Ishikawa (cell line): Measurements from ENCODE around the gene EPC2.

Source experiments
- CEBPB ChIP-seq: IDR thresholded peaks from 2 replicates; pipeline ENCODE4 v1.6.1; 2012
- CREB1 ChIP-seq: IDR thresholded peaks from 2 replicates; pipeline ENCODE4 v1.6.1; 2012; ENCODE audit warnings: low read depth
- EGR1 ChIP-seq: IDR thresholded peaks from 2 replicates; pipeline ENCODE4 v1.6.1; 2012
- EP300 ChIP-seq: IDR thresholded peaks from 2 replicates; pipeline ENCODE4 v1.6.1; 2012; ENCODE audit warnings: borderline replicate concordance
- FOXM1 ChIP-seq: IDR thresholded peaks from 2 replicates; pipeline ENCODE4 v1.6.1; 2012; ENCODE audit warnings: low read depth, borderline replicate concordance
- NFIC ChIP-seq: IDR thresholded peaks from 2 replicates; pipeline ENCODE4 v1.6.1; 2012
- RAD21 ChIP-seq: IDR thresholded peaks from 2 replicates; pipeline ENCODE4 v1.6.1; 2012; ENCODE audit warnings: low read depth
- TAF1 ChIP-seq: IDR thresholded peaks from 2 replicates; pipeline ENCODE4 v1.6.1; 2012; ENCODE audit warnings: low read depth, mild to moderate bottlenecking
- TCF12 ChIP-seq: IDR thresholded peaks from 2 replicates; pipeline ENCODE4 v1.6.1; 2012; ENCODE audit warnings: low read depth
- TEAD4 ChIP-seq: IDR thresholded peaks from 2 replicates; pipeline ENCODE4 v1.6.1; 2012
- YY1 ChIP-seq: IDR thresholded peaks from 2 replicates; pipeline ENCODE4 v1.6.1; 2012; ENCODE audit warnings: low read depth
- ZBTB7A ChIP-seq: IDR thresholded peaks from 2 replicates; pipeline ENCODE4 v1.6.1; 2012; ENCODE audit warnings: low read depth
- TF ChIP-seq, protein P1 (sequence below): IDR thresholded peaks from 2 replicates; pipeline ENCODE4 v1.6.1; 2012
- TF ChIP-seq, protein P2 (sequence below): IDR thresholded peaks from 2 replicates; pipeline ENCODE4 v1.6.1; 2012; ENCODE audit warnings: low read depth, mild to moderate bottlenecking
- TF ChIP-seq, protein P3 (sequence below): IDR thresholded peaks from 2 replicates; pipeline ENCODE4 v1.6.1; 2012

Gene EPC2

DNA sequence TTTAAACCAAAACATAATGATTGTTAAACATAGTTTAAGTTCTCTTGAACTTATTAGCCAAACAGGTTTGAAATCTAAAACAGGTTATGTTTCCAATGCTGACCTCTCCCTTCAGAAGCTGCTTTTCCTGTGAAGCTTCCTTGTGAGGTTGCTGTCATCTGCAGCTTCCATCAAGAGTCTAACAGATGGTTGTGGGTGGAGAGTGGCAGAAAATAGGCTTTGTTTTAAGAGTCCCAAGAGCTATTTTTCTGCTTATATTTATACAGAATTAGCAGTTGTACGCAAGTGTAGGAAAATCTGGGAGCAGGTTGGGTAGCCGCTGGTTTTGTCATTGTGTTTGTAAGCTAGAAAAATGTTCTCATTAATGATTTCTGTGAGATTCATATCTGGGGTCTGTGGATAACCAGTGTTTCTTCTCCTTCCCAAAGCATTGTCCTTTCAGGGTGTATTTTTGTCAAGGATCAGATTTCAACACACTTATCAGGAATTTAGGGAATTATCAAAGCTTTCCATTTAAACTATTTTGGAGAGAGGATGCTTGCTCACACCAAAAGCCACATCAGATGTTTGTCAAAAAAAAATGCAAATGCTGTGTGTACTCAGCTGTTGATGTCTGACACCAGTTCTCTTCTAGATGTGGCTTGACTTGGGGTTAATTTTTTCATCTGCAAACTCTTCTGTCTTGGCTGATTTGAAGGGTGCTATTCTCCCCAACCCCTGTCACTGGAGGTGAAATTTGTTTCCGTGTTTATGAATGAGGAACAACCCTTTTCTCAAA, 152.4 kb downstream of the EPC2 start:
- TF ChIP-seq CEBPB (no peak), TAF1 (no peak), YY1 (no peak), EGR1 (no peak), FOXM1 (no peak), NFIC (no peak), RAD21 (no peak), TEAD4 (no peak), TCF12 (no peak), EP300 (no peak), CREB1 (no peak), ZBTB7A (no peak)
- TF ChIP-seq, protein P1, sequence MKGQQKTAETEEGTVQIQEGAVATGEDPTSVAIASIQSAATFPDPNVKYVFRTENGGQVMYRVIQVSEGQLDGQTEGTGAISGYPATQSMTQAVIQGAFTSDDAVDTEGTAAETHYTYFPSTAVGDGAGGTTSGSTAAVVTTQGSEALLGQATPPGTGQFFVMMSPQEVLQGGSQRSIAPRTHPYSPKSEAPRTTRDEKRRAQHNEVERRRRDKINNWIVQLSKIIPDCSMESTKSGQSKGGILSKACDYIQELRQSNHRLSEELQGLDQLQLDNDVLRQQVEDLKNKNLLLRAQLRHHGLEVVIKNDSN: no peak
- TF ChIP-seq, protein P2, sequence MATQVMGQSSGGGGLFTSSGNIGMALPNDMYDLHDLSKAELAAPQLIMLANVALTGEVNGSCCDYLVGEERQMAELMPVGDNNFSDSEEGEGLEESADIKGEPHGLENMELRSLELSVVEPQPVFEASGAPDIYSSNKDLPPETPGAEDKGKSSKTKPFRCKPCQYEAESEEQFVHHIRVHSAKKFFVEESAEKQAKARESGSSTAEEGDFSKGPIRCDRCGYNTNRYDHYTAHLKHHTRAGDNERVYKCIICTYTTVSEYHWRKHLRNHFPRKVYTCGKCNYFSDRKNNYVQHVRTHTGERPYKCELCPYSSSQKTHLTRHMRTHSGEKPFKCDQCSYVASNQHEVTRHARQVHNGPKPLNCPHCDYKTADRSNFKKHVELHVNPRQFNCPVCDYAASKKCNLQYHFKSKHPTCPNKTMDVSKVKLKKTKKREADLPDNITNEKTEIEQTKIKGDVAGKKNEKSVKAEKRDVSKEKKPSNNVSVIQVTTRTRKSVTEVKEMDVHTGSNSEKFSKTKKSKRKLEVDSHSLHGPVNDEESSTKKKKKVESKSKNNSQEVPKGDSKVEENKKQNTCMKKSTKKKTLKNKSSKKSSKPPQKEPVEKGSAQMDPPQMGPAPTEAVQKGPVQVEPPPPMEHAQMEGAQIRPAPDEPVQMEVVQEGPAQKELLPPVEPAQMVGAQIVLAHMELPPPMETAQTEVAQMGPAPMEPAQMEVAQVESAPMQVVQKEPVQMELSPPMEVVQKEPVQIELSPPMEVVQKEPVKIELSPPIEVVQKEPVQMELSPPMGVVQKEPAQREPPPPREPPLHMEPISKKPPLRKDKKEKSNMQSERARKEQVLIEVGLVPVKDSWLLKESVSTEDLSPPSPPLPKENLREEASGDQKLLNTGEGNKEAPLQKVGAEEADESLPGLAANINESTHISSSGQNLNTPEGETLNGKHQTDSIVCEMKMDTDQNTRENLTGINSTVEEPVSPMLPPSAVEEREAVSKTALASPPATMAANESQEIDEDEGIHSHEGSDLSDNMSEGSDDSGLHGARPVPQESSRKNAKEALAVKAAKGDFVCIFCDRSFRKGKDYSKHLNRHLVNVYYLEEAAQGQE: no peak
- TF ChIP-seq, protein P3, sequence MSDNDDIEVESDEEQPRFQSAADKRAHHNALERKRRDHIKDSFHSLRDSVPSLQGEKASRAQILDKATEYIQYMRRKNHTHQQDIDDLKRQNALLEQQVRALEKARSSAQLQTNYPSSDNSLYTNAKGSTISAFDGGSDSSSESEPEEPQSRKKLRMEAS: no peak

DNA sequence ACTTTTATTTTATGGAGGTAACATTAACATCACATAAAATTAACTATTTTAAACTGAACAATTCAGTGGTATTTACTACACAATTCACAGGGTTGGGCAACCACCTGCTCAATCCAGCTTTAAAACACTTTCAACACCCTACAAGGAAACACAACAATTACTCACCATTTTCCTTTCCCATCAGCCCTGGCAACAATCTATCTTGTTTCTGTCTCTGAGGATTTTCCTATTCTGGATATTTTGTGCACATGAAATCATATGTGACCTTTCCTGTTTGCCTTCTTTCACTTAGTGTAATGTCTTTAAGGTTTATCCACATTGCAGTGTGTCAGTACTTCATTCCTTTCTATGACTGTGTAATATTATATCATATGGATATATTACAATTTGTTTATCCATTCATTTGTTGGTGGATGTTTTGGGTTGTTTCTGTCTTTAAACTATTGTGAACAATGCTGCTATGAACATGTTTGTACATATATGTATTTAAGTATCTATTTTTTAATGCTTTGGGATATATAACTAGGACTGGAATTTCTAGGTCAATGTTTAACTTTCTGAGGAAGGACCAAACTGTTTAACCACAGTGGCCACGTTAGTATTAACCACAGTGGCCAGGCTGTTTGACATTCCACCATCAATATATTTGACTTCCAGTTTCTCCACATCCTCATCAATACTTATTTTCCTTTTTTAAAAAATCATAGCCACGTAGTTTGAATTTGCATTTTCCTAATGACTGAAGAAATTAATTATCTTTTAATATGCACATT, 158.1 kb downstream of the EPC2 start:
- TF ChIP-seq FOXM1 (no peak), YY1 (no peak), TAF1 (no peak), RAD21 (no peak), TEAD4 (no peak), EGR1 (no peak), CREB1 (no peak), EP300 (no peak), TCF12 (no peak), NFIC (no peak), ZBTB7A (no peak), CEBPB (no peak)
- TF ChIP-seq, protein P1: no peak
- TF ChIP-seq, protein P2: no peak
- TF ChIP-seq, protein P3: no peak

DNA sequence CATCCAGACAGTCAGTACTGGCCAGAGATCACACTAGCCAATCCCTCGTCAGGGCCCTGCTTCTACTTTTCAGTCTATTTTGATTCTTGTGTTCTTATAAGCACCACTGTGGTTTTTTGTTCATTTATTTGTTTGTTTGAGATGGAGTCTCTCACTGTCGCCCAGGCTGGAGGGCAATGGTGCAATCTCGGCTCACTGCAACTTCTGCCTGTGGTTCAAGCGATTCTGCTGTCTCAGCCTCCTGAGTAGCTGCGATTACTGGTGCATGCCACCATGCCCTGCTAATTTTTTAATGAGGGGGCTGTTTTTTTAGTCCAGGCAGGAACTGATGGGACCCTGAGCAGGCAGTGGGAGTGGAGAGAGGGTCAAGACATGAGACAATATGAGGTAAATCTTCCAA, 165.5 kb downstream of the EPC2 start:
- no peak for TF ChIP-seq FOXM1
- no peak for TF ChIP-seq NFIC
- TF ChIP-seq EGR1: no peak
- TF ChIP-seq TEAD4: no peak
- no peak for TF ChIP-seq YY1
- TF ChIP-seq TAF1: no peak
- TF ChIP-seq, protein P1: no peak
- TF ChIP-seq, protein P3: no peak
- TF ChIP-seq RAD21: no peak
- no peak for TF ChIP-seq CREB1
- TF ChIP-seq TCF12: no peak

DNA sequence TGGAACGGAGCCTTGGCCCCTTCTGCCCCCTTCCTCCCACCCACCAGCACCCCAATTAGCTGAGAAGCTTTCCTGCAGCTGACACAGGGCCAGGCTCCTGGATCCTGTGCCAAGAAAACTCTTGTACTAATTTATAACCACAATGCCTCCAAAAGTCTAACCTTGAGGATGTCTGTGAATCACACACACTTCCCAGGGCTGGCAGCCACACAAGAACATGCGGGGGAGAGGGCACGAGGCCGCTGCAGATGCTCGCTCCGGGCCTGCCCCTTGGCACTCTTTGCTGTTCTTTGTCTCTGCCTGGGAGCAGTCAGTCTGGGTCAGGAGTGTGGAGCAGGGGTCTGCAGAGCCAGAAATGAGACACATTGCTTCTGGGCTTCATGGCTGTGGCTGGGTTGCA, 167.8 kb downstream of the EPC2 start:
- TF ChIP-seq EP300 (no peak), TCF12 (no peak), CREB1 (no peak), TAF1 (no peak), RAD21 (no peak), TEAD4 (no peak), YY1 (no peak), EGR1 (no peak), NFIC (no peak), FOXM1 (no peak)
- TF ChIP-seq, protein P2: no peak
- TF ChIP-seq, protein P1: no peak
- TF ChIP-seq, protein P3: no peak
